ENCODE results near the gene MARS1. TPM values are rescaled to one million over a fixed set of nuclear protein-coding genes. Genes with fewer than 3 reads are reported as not detected.

Gene MARS1
- total RNA-seq, 4 donors from 2014 or later: 29.1 to 160 (median 76.8) TPM

GRCh38 chr12:57528176-57528575 is 40.3 kb downstream of the MARS1 start:
- H3K4me3 ChIP-seq: no peak overlapping the region
- peaks cover 4 to 19% of the 10 kb centered on the region in 2 donors for H3K4me1 ChIP-seq
- intact Hi-C loops (cut with DNase I; ENCODE audit: low total_unique reads): no loop called here
- H3K36me3 ChIP-seq: no peaks in the 10 kb centered on the region
- no peak for TF ChIP-seq POLR2A (IDR thresholded peaks at IDR 0.05)
- no peak for TF ChIP-seq CTCF (IDR thresholded peaks at IDR 0.05)
- no peak overlapping the region for H3K27ac ChIP-seq
- no peaks in the 10 kb centered on the region for H3K9me3 ChIP-seq
- H3K27me3 ChIP-seq: no peaks in the 10 kb centered on the region
- no peak for DNase-seq

GRCh38 chr12:57528831-57529555 is 41.1 kb downstream of the MARS1 start:
- no peak for DNase-seq
- no peak overlapping the region for H3K4me3 ChIP-seq
- intact Hi-C loops (cut with DNase I; ENCODE audit: low total_unique reads): no loop called here
- no peaks in the 10 kb centered on the region for H3K9me3 ChIP-seq
- no peaks in the 10 kb centered on the region for H3K27me3 ChIP-seq
- TF ChIP-seq POLR2A (IDR thresholded peaks at IDR 0.05) (no peak), CTCF (IDR thresholded peaks at IDR 0.05) (no peak)
- no peaks in the 10 kb centered on the region for H3K36me3 ChIP-seq
- no peak overlapping the region for H3K27ac ChIP-seq
- H3K4me1 ChIP-seq: peaks cover 4 to 13% of the 10 kb centered on the region in 2 donors

GRCh38 chr12:57529831-57530230 is 42.0 kb downstream of the MARS1 start:
- Histone ChIP-seq H3K4me3 (no peak overlapping the region), H3K36me3 (no peaks in the 10 kb centered on the region), H3K4me1 (peaks cover under 1 to 5% of the 10 kb centered on the region in 2 donors), H3K9me3 (no peaks in the 10 kb centered on the region), H3K27me3 (no peaks in the 10 kb centered on the region), H3K27ac (no peak overlapping the region)
- TF ChIP-seq CTCF (IDR thresholded peaks at IDR 0.05) (no peak), POLR2A (IDR thresholded peaks at IDR 0.05) (no peak)
- intact Hi-C loops (cut with DNase I; ENCODE audit: low total_unique reads): no loop called here
- no peak for DNase-seq

- H3K4me1 ChIP-seq: no peaks in the 10 kb centered on the region
- H3K36me3 ChIP-seq: no peaks in the 10 kb centered on the region
- DNase-seq: no peak
- no peaks in the 10 kb centered on the region for H3K27me3 ChIP-seq
- no peaks in the 10 kb centered on the region for H3K9me3 ChIP-seq
- TF ChIP-seq CTCF (IDR thresholded peaks at IDR 0.05) (no peak), POLR2A (IDR thresholded peaks at IDR 0.05) (no peak)
- intact Hi-C loops (cut with DNase I; ENCODE audit: low total_unique reads): no loop called here
- no peak overlapping the region for H3K27ac ChIP-seq
- H3K4me3 ChIP-seq: no peak overlapping the region
Observed at GRCh38 chr12:57530396-57531142, 42.7 kb downstream of the MARS1 start.

- H3K27ac ChIP-seq: no peak overlapping the region
- intact Hi-C loops (cut with DNase I; ENCODE audit: low total_unique reads): no loop called here
- TF ChIP-seq POLR2A (IDR thresholded peaks at IDR 0.05) (no peak), CTCF (IDR thresholded peaks at IDR 0.05) (no peak)
- no peak for DNase-seq
- H3K4me1 ChIP-seq: no peaks in the 10 kb centered on the region
- no peaks in the 10 kb centered on the region for H3K9me3 ChIP-seq
- H3K4me3 ChIP-seq: no peak overlapping the region
- no peaks in the 10 kb centered on the region for H3K27me3 ChIP-seq
- H3K36me3 ChIP-seq: no peaks in the 10 kb centered on the region
Observed at GRCh38 chr12:57531836-57532235, 44.0 kb downstream of the MARS1 start.

Measured in uterus (tissue), 4 donors.